Cardiac muscle cell (in vitro differentiated cells and primary cell): ENCODE results near the gene IGSF21. TPM values are rescaled to one million over a fixed set of nuclear protein-coding genes. Genes with fewer than 3 reads are reported as not detected.

Source experiments
- DNase-seq, 2 donors: peaks; one replicate each; pipeline versions ENCODE4 v3.0.0 to v3.0.0-alpha.2; 2010 to 2017; ENCODE audit warnings: low read depth in 1 of 2, low spot score in 1 of 2
- H3K27ac ChIP-seq: fragments of 200-600 bp; sonication (generic); 2 replicates; pipeline ENCODE4 v1.5.1; 2016
- H3K27me3 ChIP-seq: fragments of 200-600 bp; sonication (generic); 2 replicates; pipeline ENCODE4 v1.6.0; 2016; ENCODE audit warnings: control low read depth
- H3K36me3 ChIP-seq: fragments of 200-600 bp; sonication (generic); 2 replicates; pipeline ENCODE4 v1.5.1; 2016; ENCODE audit warnings: control low read depth
- H3K4me1 ChIP-seq: fragments of 200-600 bp; sonication (generic); 2 replicates; pipeline ENCODE4 v1.8.1; 2017; ENCODE audit warnings: low read depth, mild to moderate bottlenecking, mixed run types
- H3K4me3 ChIP-seq: fragments of 200-600 bp; sonication (generic); 2 replicates; pipeline ENCODE4 v1.5.1; 2016; ENCODE audit warnings: mild to moderate bottlenecking
- H3K9me3 ChIP-seq: fragments of 200-600 bp; sonication (generic); 2 replicates; pipeline ENCODE4 v1.5.1; 2017; ENCODE audit warnings: low read depth, mild to moderate bottlenecking, control low read depth
- CTCF ChIP-seq: IDR thresholded peaks from 2 replicates; pipeline ENCODE4 v1.5.1; 2012; ENCODE audit warnings: low read depth, mild to moderate bottlenecking, low read length
- polyA plus RNA-seq: library from polyadenylated mRNA; unstranded; fragments of >200 nt; fragmentation: Nextera tagmentation; extraction: Ambion mirVana; gene quantifications from 2 replicates; pipeline ENCODE4 v1.2.1, GENCODE V29; 2016
- total RNA-seq: library from RNA; depleted of rRNA; stranded (reverse); fragments of >200 nt; gene quantifications from 2 replicates; pipeline ENCODE4 v1.2.3, GENCODE V29; 2016

The IGSF21 gene
- total and polyA plus RNA-seq, 2 experiments from 2014 or later: 0.06 TPM; not detected in 1

- DNase-seq: no peak
- Histone ChIP-seq H3K4me3 (no peak overlapping the region), H3K27ac (no peak overlapping the region), H3K27me3 (no peaks in the 10 kb centered on the region), H3K4me1 (no peaks in the 10 kb centered on the region), H3K36me3 (no peaks in the 10 kb centered on the region), H3K9me3 (no peaks in the 10 kb centered on the region)
- TF ChIP-seq CTCF: no peak
Observed at GRCh38 chr1:18341291-18342069, 233.9 kb downstream of the IGSF21 start.

DNA sequence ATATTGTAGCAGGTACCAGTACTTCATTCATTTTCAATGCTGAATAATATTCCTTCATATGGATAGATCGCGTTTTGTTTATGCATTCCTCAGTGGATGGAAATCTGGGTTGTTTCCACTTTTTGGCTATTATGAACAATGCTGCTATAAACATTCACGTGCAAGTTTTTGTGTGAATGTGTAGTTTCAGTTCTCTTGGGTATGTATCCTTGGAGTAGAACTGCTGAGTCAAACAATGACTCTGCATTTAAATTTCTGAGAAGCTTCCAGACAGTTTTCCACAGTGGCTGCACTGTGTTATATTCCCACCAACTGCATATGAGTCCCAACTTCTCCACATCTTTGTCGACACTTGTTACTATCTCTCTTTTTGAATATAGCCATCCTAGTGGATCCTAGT, 235.1 kb downstream of the IGSF21 start:
- no peak for DNase-seq
- H3K27me3 ChIP-seq: no peaks in the 10 kb centered on the region
- no peak for TF ChIP-seq CTCF
- no peaks in the 10 kb centered on the region for H3K36me3 ChIP-seq
- no peak overlapping the region for H3K27ac ChIP-seq
- no peaks in the 10 kb centered on the region for H3K4me1 ChIP-seq
- H3K9me3 ChIP-seq: no peaks in the 10 kb centered on the region
- H3K4me3 ChIP-seq: no peak overlapping the region

DNA sequence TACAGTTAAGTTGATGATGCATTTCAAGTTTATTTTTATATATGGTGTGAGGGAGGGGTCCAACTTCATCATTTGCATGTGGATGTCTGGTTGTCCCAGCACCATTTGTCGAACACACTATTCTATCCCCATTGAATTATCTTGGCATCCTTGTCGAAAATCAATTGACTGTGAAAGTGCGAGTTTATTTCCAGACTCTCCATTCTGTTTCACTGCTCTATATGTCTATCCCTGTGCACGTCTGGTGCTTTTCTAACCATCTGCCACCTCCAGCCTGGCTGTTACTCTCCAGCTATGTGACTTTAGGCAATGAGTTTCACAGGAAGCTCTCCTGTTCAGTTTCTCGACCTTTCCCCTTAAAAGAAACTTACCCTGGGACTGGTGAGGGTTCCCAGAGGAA, 236.0 kb downstream of the IGSF21 start:
- TF ChIP-seq CTCF: no peak
- Histone ChIP-seq H3K27me3 (no peaks in the 10 kb centered on the region), H3K4me3 (no peak overlapping the region), H3K4me1 (no peaks in the 10 kb centered on the region), H3K36me3 (no peaks in the 10 kb centered on the region), H3K9me3 (no peaks in the 10 kb centered on the region), H3K27ac (no peak overlapping the region)
- DNase-seq: no peak

GRCh38 chr1:18344755-18345154, 237.2 kb downstream of the IGSF21 start:
- H3K9me3 ChIP-seq: no peaks in the 10 kb centered on the region
- no peak for DNase-seq
- no peaks in the 10 kb centered on the region for H3K27me3 ChIP-seq
- H3K4me3 ChIP-seq: no peak overlapping the region
- no peaks in the 10 kb centered on the region for H3K36me3 ChIP-seq
- TF ChIP-seq CTCF: no peak
- H3K27ac ChIP-seq: no peak overlapping the region
- H3K4me1 ChIP-seq: no peaks in the 10 kb centered on the region

DNA sequence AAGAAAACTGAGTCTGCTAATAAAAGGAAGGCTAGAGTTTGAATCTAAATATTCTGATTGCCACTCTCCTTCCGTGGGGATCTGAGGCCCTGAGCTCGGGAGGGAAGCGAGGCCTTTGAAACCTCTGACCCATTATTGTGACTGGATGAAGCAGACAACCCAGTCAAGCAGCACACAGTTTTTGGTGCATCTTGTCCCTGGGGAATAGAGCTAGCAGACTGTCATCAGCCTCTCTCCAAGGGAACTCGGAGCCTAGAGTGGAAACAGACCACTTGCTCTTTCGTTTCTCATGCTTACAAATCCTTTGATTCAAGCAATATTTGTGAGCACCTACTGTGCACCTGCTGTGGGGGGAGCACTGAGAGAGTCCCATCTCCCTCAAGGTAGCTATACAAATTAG, 240.0 kb downstream of the IGSF21 start:
- no peak for TF ChIP-seq CTCF
- no peaks in the 10 kb centered on the region for H3K27me3 ChIP-seq

More for the DNA sequence above, 240.0 kb downstream of the IGSF21 start:
- no peaks in the 10 kb centered on the region for H3K36me3 ChIP-seq
- no peaks in the 10 kb centered on the region for H3K4me1 ChIP-seq
- no peak overlapping the region for H3K27ac ChIP-seq
- no peak for DNase-seq
- no peaks in the 10 kb centered on the region for H3K9me3 ChIP-seq
- H3K4me3 ChIP-seq: no peak overlapping the region
